ENCODE results near the gene INPP5A. TPM values are rescaled to one million over a fixed set of nuclear protein-coding genes. Genes with fewer than 3 reads are reported as not detected.

INPP5A gene
- total RNA-seq, 3 donors from 2014 or later = 26.6 to 50.6 (median 38.7) TPM

- Histone ChIP-seq H3K9me3 (no peaks in the 10 kb centered on the region), H3K4me1 (no peaks in the 10 kb centered on the region), H3K27me3 (peaks cover 0 to 75% of the 10 kb centered on the region in 2 donors), H3K27ac (no peak overlapping the region), H3K4me3 (no peak overlapping the region), H3K36me3 (no peaks in the 10 kb centered on the region)
- intact Hi-C loops (cut with DNase I; ENCODE audit: low total_unique reads) = no loop called here
- no peak for DNase-seq (ENCODE audit: low spot score in 2 of 2)
- TF ChIP-seq POLR2AphosphoS5 (IDR thresholded peaks at IDR 0.05) = no peak
- no peak for TF ChIP-seq CTCF (IDR thresholded peaks at IDR 0.05)
- no peak for TF ChIP-seq POLR2A (IDR thresholded peaks at IDR 0.05)
Measured at GRCh38 chr10:132808383-132809231, 271.0 kb downstream of the INPP5A start.

GRCh38 chr10:132809232-132810140, 271.9 kb downstream of the INPP5A start:
- Histone ChIP-seq H3K36me3 (no peaks in the 10 kb centered on the region), H3K27me3 (peaks cover 0 to 79% of the 10 kb centered on the region in 2 donors), H3K4me1 (no peaks in the 10 kb centered on the region), H3K9me3 (no peaks in the 10 kb centered on the region), H3K4me3 (no peak overlapping the region), H3K27ac (no peak overlapping the region)
- TF ChIP-seq POLR2AphosphoS5 (IDR thresholded peaks at IDR 0.05) = no peak
- no peak for TF ChIP-seq POLR2A (IDR thresholded peaks at IDR 0.05)
- TF ChIP-seq CTCF (IDR thresholded peaks at IDR 0.05) = no peak
- no peak for DNase-seq (ENCODE audit: low spot score in 2 of 2)
- intact Hi-C loops (cut with DNase I; ENCODE audit: low total_unique reads) = no loop called here

- intact Hi-C loops (cut with DNase I; ENCODE audit: low total_unique reads) = no loop called here
- H3K27me3 ChIP-seq = peaks cover 0 to 79% of the 10 kb centered on the region in 2 donors
Measured at GRCh38 chr10:132810141-132810806, 272.7 kb downstream of the INPP5A start.

More at GRCh38 chr10:132810141-132810806, 272.7 kb downstream of the INPP5A start:
- no peak for TF ChIP-seq POLR2AphosphoS5 (IDR thresholded peaks at IDR 0.05)
- TF ChIP-seq CTCF (IDR thresholded peaks at IDR 0.05) = no peak
- TF ChIP-seq POLR2A (IDR thresholded peaks at IDR 0.05) = no peak
- no peak for DNase-seq (ENCODE audit: low spot score in 2 of 2)
- no peak overlapping the region for H3K4me3 ChIP-seq
- no peaks in the 10 kb centered on the region for H3K36me3 ChIP-seq
- no peaks in the 10 kb centered on the region for H3K4me1 ChIP-seq
- H3K9me3 ChIP-seq = no peaks in the 10 kb centered on the region
- H3K27ac ChIP-seq = no peak overlapping the region
